Smooth muscle cell (in vitro differentiated cells): ENCODE measurements around the gene MAGI1. TPM values are rescaled to one million over a fixed set of nuclear protein-coding genes. Genes with fewer than 3 reads are reported as not detected.

Experiments used
- DNase-seq: peaks from one replicate; lab custom pipeline; 2025; ENCODE audit not compliant: unreplicated experiment; lab: John Stamatoyannopoulos, UW
- H2AFZ ChIP-seq: fragments of 200-600 bp; sonication (generic); 2 replicates; pipeline ENCODE4 v1.6.0; 2016; ENCODE audit warnings: antibody characterized with exemption, low read depth, mild to moderate bottlenecking
- H3F3A ChIP-seq: fragments of 200-600 bp; sonication (generic); 2 replicates; pipeline ENCODE4 v1.6.0; 2017; ENCODE audit warnings: antibody characterized with exemption, low read depth
- H3K27ac ChIP-seq: fragments of 200-600 bp; sonication (generic); 2 replicates; pipeline ENCODE4 v1.5.1; 2016; ENCODE audit warnings: low read depth, mild to moderate bottlenecking
- H3K27me3 ChIP-seq: fragments of 200-600 bp; sonication (generic); 2 replicates; pipeline ENCODE4 v1.6.1; 2016; ENCODE audit warnings: low read depth, mild to moderate bottlenecking
- H3K36me3 ChIP-seq: fragments of 200-600 bp; sonication (generic); 2 replicates; pipeline ENCODE4 v1.5.1; 2016; ENCODE audit warnings: low read depth
- H3K4me1 ChIP-seq: fragments of 200-600 bp; sonication (generic); 2 replicates; pipeline ENCODE4 v1.5.1; 2016; ENCODE audit warnings: low read depth
- H3K4me2 ChIP-seq: fragments of 200-600 bp; sonication (generic); 2 replicates; pipeline ENCODE4 v1.6.0; 2016; ENCODE audit warnings: mild to moderate bottlenecking
- H3K4me3 ChIP-seq: fragments of 200-600 bp; sonication (generic); 2 replicates; pipeline ENCODE4 v1.5.1; 2016; ENCODE audit warnings: mild to moderate bottlenecking
- H3K79me2 ChIP-seq: fragments of 200-600 bp; sonication (generic); 2 replicates; pipeline ENCODE4 v1.6.0; 2016; ENCODE audit warnings: low read depth, mild to moderate bottlenecking
- H3K9ac ChIP-seq: fragments of 200-600 bp; sonication (generic); 2 replicates; pipeline ENCODE4 v1.6.0; 2016; ENCODE audit warnings: low read depth
- H3K9me3 ChIP-seq: fragments of 200-600 bp; sonication (generic); replicated peaks from 2 replicates; pipeline ENCODE4 v1.5.1; 2016; ENCODE audit warnings: low read depth
- H4K20me1 ChIP-seq: fragments of 200-600 bp; sonication (generic); 2 replicates; pipeline ENCODE4 v1.6.0; 2016; ENCODE audit warnings: low read depth
- CTCF ChIP-seq: fragments of 200-600 bp; sonication (generic); IDR thresholded peaks from 2 replicates; pipeline ENCODE4 v1.5.1; 2017; ENCODE audit warnings: borderline replicate concordance, mild to moderate bottlenecking, antibody characterized with exemption; ENCODE audit not compliant: insufficient read depth, poor library complexity, severe bottlenecking
- WGBS: methylation state at CpG from one replicate; pipeline ENCODE4 v1.1.7; 2016; ENCODE audit warnings: low lambda C conversion rate; 5-methylcytosine and 5-hydroxymethylcytosine counted together
- polyA plus RNA-seq: library from polyadenylated mRNA; unstranded; fragments of >200 nt; fragmentation: Nextera tagmentation; extraction: Ambion mirVana; gene quantifications from 2 replicates; pipeline ENCODE4 v1.2.1, GENCODE V29; 2016
- total RNA-seq: library from RNA; depleted of rRNA; stranded (reverse); fragments of >200 nt; gene quantifications from 2 replicates; pipeline ENCODE4 v1.2.3, GENCODE V29; 2014

The MAGI1 gene
- total and polyA plus RNA-seq, 2 experiments from 2014 or later = 9.9 to 23.3 TPM

GRCh38 chr3:65907232-65908130 lies 131.2 kb downstream of the MAGI1 start:
- Histone ChIP-seq H3F3A (no peaks in the 10 kb centered on the region), H2AFZ (no peak overlapping the region), H3K79me2 (peaks cover 9% of the 10 kb centered on the region), H4K20me1 (peaks cover 82% of the 10 kb centered on the region), H3K27me3 (no peaks in the 10 kb centered on the region), H3K4me2 (peak overlapping the region; percentile 28), H3K9ac (no peak overlapping the region), H3K4me3 (no peak overlapping the region), H3K36me3 (no peaks in the 10 kb centered on the region), H3K4me1 (peaks cover 9% of the 10 kb centered on the region), H3K9me3 (no peaks in the 10 kb centered on the region), H3K27ac (no peak overlapping the region)
- TF ChIP-seq CTCF = no peak
- DNase-seq = no peak
- WGBS = 63% methylated on average over 9 of the region's 9 CpGs

- Histone ChIP-seq H3K4me1 (peaks cover 17% of the 10 kb centered on the region), H3K79me2 (peaks cover 20% of the 10 kb centered on the region), H2AFZ (no peak overlapping the region), H3K9me3 (no peaks in the 10 kb centered on the region), H3F3A (no peaks in the 10 kb centered on the region), H3K4me2 (no peak overlapping the region), H3K27ac (no peak overlapping the region), H3K27me3 (no peaks in the 10 kb centered on the region), H4K20me1 (peaks cover 80% of the 10 kb centered on the region), H3K9ac (no peak overlapping the region), H3K36me3 (no peaks in the 10 kb centered on the region), H3K4me3 (no peak overlapping the region)
- no peak for DNase-seq
- WGBS = 87% methylated on average over 2 of the region's 2 CpGs
- TF ChIP-seq CTCF = no peak
These were observed 132.9 kb downstream of the MAGI1 start for GRCh38 chr3:65905771-65906170.

- H3K4me3 ChIP-seq = no peak overlapping the region
- H2AFZ ChIP-seq = no peak overlapping the region
- H3K4me1 ChIP-seq = peaks cover 17% of the 10 kb centered on the region
- DNase-seq = no peak
- no peak overlapping the region for H3K4me2 ChIP-seq
- H3K27me3 ChIP-seq = no peaks in the 10 kb centered on the region
- no peaks in the 10 kb centered on the region for H3K36me3 ChIP-seq
- peaks cover 26% of the 10 kb centered on the region for H3K79me2 ChIP-seq
- no peaks in the 10 kb centered on the region for H3F3A ChIP-seq
- no peaks in the 10 kb centered on the region for H3K9me3 ChIP-seq
- H4K20me1 ChIP-seq = peaks cover 65% of the 10 kb centered on the region
- H3K9ac ChIP-seq = no peak overlapping the region
- no peak overlapping the region for H3K27ac ChIP-seq
- TF ChIP-seq CTCF = no peak
These were observed 134.7 kb downstream of the MAGI1 start for GRCh38 chr3:65904016-65904415.
